Measurements from ENCODE around the gene TATDN3.
"Not testable (repeated sequence)": the region's sequence is repeated elsewhere in the genome, so short reads cannot be mapped to it uniquely, and the experiment has no call there.

The TATDN3 gene

DNA sequence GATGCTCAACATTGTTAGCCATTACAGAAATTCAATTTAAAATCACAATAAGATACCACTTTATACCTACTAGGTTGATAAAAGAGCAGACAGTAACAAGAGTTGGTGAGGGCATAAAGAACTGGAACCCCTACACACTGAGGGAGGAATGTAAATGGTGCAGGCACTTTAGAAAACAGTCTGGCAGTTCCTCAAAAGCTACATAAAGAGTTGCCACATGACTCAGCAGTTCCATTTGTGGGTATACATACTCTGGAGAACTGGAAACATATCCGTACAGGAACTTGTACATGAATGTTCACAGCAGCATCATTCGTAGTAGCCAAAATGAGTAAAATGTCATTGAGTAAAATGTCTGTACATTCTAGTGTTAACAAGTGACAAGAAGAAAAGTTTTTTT lies 17.1 kb upstream of the TATDN3 start:
- no peaks in the 10 kb centered on the region for H4K20me1 ChIP-seq (ENCODE audit: control insufficient read depth, insufficient read depth, low read depth, low read length)
- H3K27me3 ChIP-seq (ENCODE audit: control insufficient read depth, low read length): no peaks in the 10 kb centered on the region
- no peaks in the 10 kb centered on the region for H3K9me3 ChIP-seq (ENCODE audit: control insufficient read depth, insufficient read depth, low read length)
- no peaks in the 10 kb centered on the region for H3K9me2 ChIP-seq (replicated peaks; ENCODE audit: control insufficient read depth, low read length)
- no peak overlapping the region for H3K4me3 ChIP-seq (ENCODE audit: low read length)
- 0 out of 2 replicates have a peak, but pooled peaks cover 4% of the 10 kb centered on the region for H3F3A ChIP-seq (ENCODE audit: control insufficient read depth, insufficient read depth)
- no peak for TF ChIP-seq EZH2phosphoT487 (IDR thresholded peaks at IDR 0.05; ENCODE audit: borderline replicate concordance, low read length)
- TF ChIP-seq, protein P1, sequence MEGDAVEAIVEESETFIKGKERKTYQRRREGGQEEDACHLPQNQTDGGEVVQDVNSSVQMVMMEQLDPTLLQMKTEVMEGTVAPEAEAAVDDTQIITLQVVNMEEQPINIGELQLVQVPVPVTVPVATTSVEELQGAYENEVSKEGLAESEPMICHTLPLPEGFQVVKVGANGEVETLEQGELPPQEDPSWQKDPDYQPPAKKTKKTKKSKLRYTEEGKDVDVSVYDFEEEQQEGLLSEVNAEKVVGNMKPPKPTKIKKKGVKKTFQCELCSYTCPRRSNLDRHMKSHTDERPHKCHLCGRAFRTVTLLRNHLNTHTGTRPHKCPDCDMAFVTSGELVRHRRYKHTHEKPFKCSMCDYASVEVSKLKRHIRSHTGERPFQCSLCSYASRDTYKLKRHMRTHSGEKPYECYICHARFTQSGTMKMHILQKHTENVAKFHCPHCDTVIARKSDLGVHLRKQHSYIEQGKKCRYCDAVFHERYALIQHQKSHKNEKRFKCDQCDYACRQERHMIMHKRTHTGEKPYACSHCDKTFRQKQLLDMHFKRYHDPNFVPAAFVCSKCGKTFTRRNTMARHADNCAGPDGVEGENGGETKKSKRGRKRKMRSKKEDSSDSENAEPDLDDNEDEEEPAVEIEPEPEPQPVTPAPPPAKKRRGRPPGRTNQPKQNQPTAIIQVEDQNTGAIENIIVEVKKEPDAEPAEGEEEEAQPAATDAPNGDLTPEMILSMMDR (IDR thresholded peaks at IDR 0.05; ENCODE audit: low read depth, low read length, poor library complexity, severe bottlenecking): no peak
- peaks cover 16% of the 10 kb centered on the region; the same call in 1 of the 2 replicates for H3K79me2 ChIP-seq (ENCODE audit: control insufficient read depth, low read length)
- no peak overlapping the region for H3K27ac ChIP-seq (ENCODE audit: low read depth, low read length)
- no peak overlapping the region for H3K4me2 ChIP-seq (ENCODE audit: low read length)
- H3K36me3 ChIP-seq (ENCODE audit: control insufficient read depth, low read length): peaks cover 16% of the 10 kb centered on the region
- H3K4me1 ChIP-seq (ENCODE audit: control insufficient read depth, low read length): no peaks in the 10 kb centered on the region

DNA sequence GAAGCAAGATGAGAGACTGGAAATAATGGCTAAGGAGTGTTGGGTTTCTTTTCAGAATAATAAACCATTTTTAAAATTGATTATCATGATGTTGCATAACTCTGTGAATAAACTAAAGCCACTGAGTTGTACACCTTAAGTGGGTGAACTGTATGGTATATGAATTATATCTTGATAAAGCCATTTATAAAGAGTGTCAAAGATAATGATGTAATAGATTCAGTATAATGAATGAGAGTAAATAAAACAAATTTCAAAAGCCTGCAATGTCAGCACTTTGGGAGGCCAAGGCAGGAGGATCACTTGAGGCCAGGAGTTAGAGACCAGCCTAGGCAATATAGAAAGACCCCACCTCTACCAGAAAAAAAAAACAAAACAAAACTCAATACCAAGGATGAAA lies 16.5 kb upstream of the TATDN3 start:
- peaks cover 16% of the 10 kb centered on the region for H3K36me3 ChIP-seq (ENCODE audit: control insufficient read depth, low read length)
- H3K27ac ChIP-seq (ENCODE audit: low read depth, low read length): no peak overlapping the region
- H3F3A ChIP-seq (ENCODE audit: control insufficient read depth, insufficient read depth): 0 out of 2 replicates have a peak, but pooled peaks cover 4% of the 10 kb centered on the region
- peaks cover 15% of the 10 kb centered on the region; the same call in 1 of the 2 replicates for H3K79me2 ChIP-seq (ENCODE audit: control insufficient read depth, low read length)
- no peak overlapping the region for H3K4me2 ChIP-seq (ENCODE audit: low read length)
- no peaks in the 10 kb centered on the region for H3K9me3 ChIP-seq (ENCODE audit: control insufficient read depth, insufficient read depth, low read length)
- no peaks in the 10 kb centered on the region for H3K4me1 ChIP-seq (ENCODE audit: control insufficient read depth, low read length)
- H3K4me3 ChIP-seq (ENCODE audit: low read length): no peak overlapping the region
- no peaks in the 10 kb centered on the region for H3K27me3 ChIP-seq (ENCODE audit: control insufficient read depth, low read length)
- no peak for TF ChIP-seq EZH2phosphoT487 (IDR thresholded peaks at IDR 0.05; ENCODE audit: borderline replicate concordance, low read length)
- TF ChIP-seq, protein P1 (IDR thresholded peaks at IDR 0.05; ENCODE audit: low read depth, low read length, poor library complexity, severe bottlenecking): no peak
- H3K9me2 ChIP-seq (replicated peaks; ENCODE audit: control insufficient read depth, low read length): no peaks in the 10 kb centered on the region
- no peaks in the 10 kb centered on the region for H4K20me1 ChIP-seq (ENCODE audit: control insufficient read depth, insufficient read depth, low read depth, low read length)

DNA sequence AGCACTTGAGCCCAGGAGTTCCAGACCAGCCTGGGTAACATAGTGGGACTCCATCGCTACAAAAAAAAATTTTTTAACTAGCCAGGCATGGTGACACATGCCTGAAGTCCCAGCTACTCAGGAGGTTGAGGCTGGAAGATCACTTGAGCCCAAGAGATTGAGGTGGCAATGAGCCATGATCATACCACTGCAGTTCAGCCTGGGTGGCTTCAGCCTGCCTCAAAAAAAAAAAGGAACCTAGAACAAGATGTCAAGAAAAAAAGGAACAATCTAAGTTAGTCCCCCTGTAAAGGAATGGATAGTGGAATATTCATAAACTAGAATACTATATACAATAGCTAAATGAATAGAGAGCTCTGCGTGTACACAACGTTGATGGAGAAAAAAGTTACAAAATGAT lies 14.5 kb upstream of the TATDN3 start:
- no peak for TF ChIP-seq EZH2phosphoT487 (IDR thresholded peaks at IDR 0.05; ENCODE audit: borderline replicate concordance, low read length)
- TF ChIP-seq, protein P1 (IDR thresholded peaks at IDR 0.05; ENCODE audit: low read depth, low read length, poor library complexity, severe bottlenecking): no peak
- H3K4me2 ChIP-seq (ENCODE audit: low read length): no peak overlapping the region

DNA sequence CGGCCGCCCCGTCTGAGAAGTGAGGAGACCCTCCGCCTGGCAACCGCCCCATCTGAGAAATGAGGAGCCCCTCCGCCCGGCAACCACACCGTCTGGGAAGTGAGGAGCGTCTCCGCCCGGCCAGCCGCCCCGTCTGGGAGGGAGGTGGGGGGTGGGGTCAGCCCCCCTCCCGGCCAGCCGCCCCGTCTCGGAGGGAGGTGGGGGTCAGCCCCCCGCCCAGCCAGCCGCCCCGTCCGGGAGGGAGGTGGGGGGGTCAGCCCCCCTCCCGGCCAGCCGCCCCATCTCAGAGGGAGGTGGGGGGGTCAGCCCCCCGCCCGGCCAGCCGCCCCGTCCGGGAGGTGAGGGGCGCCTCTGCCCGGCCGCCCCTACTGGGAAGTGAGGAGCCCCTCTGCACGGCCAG lies 12.6 kb upstream of the TATDN3 start:
- not testable (repeated sequence) for H3K4me3 ChIP-seq (ENCODE audit: low read length); H3K9me2 ChIP-seq (replicated peaks; ENCODE audit: control insufficient read depth, low read length); H3K9me3 ChIP-seq (ENCODE audit: control insufficient read depth, insufficient read depth, low read length); H3K4me1 ChIP-seq (ENCODE audit: control insufficient read depth, low read length); H4K20me1 ChIP-seq (ENCODE audit: control insufficient read depth, insufficient read depth, low read depth, low read length); H3K27me3 ChIP-seq (ENCODE audit: control insufficient read depth, low read length); H3K4me2 ChIP-seq (ENCODE audit: low read length); H3K27ac ChIP-seq (ENCODE audit: low read depth, low read length); H3K79me2 ChIP-seq (ENCODE audit: control insufficient read depth, low read length)
- Histone ChIP-seq H3K36me3 (ENCODE audit: control insufficient read depth, low read length) (peaks cover 39% of the 10 kb centered on the region), H3F3A (ENCODE audit: control insufficient read depth, insufficient read depth) (peaks cover 15% of the 10 kb centered on the region)

More for the DNA sequence above, 14.5 kb upstream of the TATDN3 start:
- Histone ChIP-seq H3K27me3 (ENCODE audit: control insufficient read depth, low read length) (no peaks in the 10 kb centered on the region), H4K20me1 (ENCODE audit: control insufficient read depth, insufficient read depth, low read depth, low read length) (no peaks in the 10 kb centered on the region), H3K79me2 (ENCODE audit: control insufficient read depth, low read length) (peaks cover under 1% of the 10 kb centered on the region; the same call in 1 of the 2 replicates), H3K36me3 (ENCODE audit: control insufficient read depth, low read length) (peaks cover 28% of the 10 kb centered on the region), H3K27ac (ENCODE audit: low read depth, low read length) (no peak overlapping the region), H3K4me1 (ENCODE audit: control insufficient read depth, low read length) (no peaks in the 10 kb centered on the region), H3K4me3 (ENCODE audit: low read length) (no peak overlapping the region), H3K9me2 (replicated peaks; ENCODE audit: control insufficient read depth, low read length) (no peaks in the 10 kb centered on the region), H3F3A (ENCODE audit: control insufficient read depth, insufficient read depth) (peaks cover 9% of the 10 kb centered on the region), H3K9me3 (ENCODE audit: control insufficient read depth, insufficient read depth, low read length) (no peaks in the 10 kb centered on the region)

Measured in DOHH2 (cell line).